Transverse colon (tissue), 4 donors: ENCODE data around the gene SPDYE2. TPM values are rescaled to one million over a fixed set of nuclear protein-coding genes. Genes with fewer than 3 reads are reported as not detected.
"Not testable (repeated sequence)": the region's sequence is repeated elsewhere in the genome, so short reads cannot be mapped to it uniquely, and the experiment has no call there.

Experiments used
- DNase-seq: peaks from one replicate; pipeline ENCODE4 v3.0.0-alpha.2; 2019
- H3K27ac ChIP-seq, 4 donors: fragments of 200-600 bp; sonication (generic); 2 replicates each; pipeline ENCODE4 v1.5.1; 2016 to 2018; ENCODE audit warnings: inconsistent platforms in 4 of 4
- H3K27me3 ChIP-seq: fragments of 200-600 bp; sonication (generic); 2 replicates; pipeline ENCODE4 v1.5.1; 2017; ENCODE audit warnings: inconsistent platforms
- H3K36me3 ChIP-seq, 4 donors: fragments of 200-600 bp; sonication (generic); 2 replicates each; pipeline ENCODE4 v1.5.1; 2017 to 2019; ENCODE audit warnings: inconsistent platforms in 4 of 4
- H3K4me1 ChIP-seq, 4 donors: fragments of 200-600 bp; sonication (generic); 2 replicates each; pipeline ENCODE4 v1.5.1; 2017 to 2020; ENCODE audit warnings: inconsistent platforms in 4 of 4
- H3K4me3 ChIP-seq, 4 donors: fragments of 200-600 bp; sonication (generic); 1 replicate in 1 of 4; 2 replicates in 3 of 4; pipeline versions ENCODE4 v1.5.1 to v1.6.1; 2017 to 2019; ENCODE audit warnings: inconsistent platforms in 4 of 4
- H3K9me3 ChIP-seq, 2 donors: fragments of 200-600 bp; sonication (generic); 2 replicates each; pipeline ENCODE4 v1.5.1; 2017 to 2019; ENCODE audit warnings: inconsistent platforms in 2 of 2
- WGBS, 2 donors: methylation state at CpG; one replicate each; pipeline ENCODE4 v1.1.5; 2018; ENCODE audit warnings: low coverage in 1 of 2; 5-methylcytosine and 5-hydroxymethylcytosine counted together
- in situ Hi-C, 4 donors: fragments of 200-750 bp; cut with MboI; loops; one replicate each; pipeline versions ENCODE4 v1.15.0 to v1.15.1; 2017; ENCODE audit warnings: low sequenced_read_pairs in 3 of 4, low pct_ligation_motif_present in 1 of 4, low pct_unique_long_range_greater_than_20kb in 1 of 4
- intact Hi-C: fragments of 100-400 bp; cut with DNase I; formaldehyde crosslinking; loops from one replicate; pipeline ENCODE4 v1.15.1; 2023; ENCODE audit warnings: low total_unique reads
- total RNA-seq, 4 donors: library from RNA; depleted of rRNA; stranded (reverse); fragments of >200 nt; gene quantifications; one replicate each; pipeline ENCODE4 v1.1.0, GENCODE V29; 2016

The SPDYE2 gene
- total RNA-seq, 4 donors from 2014 or later, result not detected

GRCh38 chr7:102593637-102594334 lies 42.8 kb downstream of the SPDYE2 start:
- H3K9me3 ChIP-seq, H3K36me3 ChIP-seq, H3K27ac ChIP-seq, H3K27me3 ChIP-seq, DNase-seq, intact Hi-C loops, H3K4me1 ChIP-seq, H3K4me3 ChIP-seq, in situ Hi-C loops: not testable (repeated sequence)
- WGBS, 2 donors, result no CpG with 5 or more reads among the region's 68 CpGs

GRCh38 chr7:102596036-102596435 lies 45.0 kb downstream of the SPDYE2 start:
- H3K27me3 ChIP-seq, in situ Hi-C loops, DNase-seq, intact Hi-C loops, H3K9me3 ChIP-seq, H3K36me3 ChIP-seq, H3K4me1 ChIP-seq, H3K27ac ChIP-seq, H3K4me3 ChIP-seq: not testable (repeated sequence)
- no CpG with 5 or more reads among the region's 10 CpGs for WGBS, 2 donors

- in situ Hi-C loops, intact Hi-C loops: not testable (repeated sequence)
- WGBS, 2 donors, result no CpG with 5 or more reads among the region's 9 CpGs
Measured at GRCh38 chr7:102599699-102600098, 48.7 kb downstream of the SPDYE2 start.

DNA sequence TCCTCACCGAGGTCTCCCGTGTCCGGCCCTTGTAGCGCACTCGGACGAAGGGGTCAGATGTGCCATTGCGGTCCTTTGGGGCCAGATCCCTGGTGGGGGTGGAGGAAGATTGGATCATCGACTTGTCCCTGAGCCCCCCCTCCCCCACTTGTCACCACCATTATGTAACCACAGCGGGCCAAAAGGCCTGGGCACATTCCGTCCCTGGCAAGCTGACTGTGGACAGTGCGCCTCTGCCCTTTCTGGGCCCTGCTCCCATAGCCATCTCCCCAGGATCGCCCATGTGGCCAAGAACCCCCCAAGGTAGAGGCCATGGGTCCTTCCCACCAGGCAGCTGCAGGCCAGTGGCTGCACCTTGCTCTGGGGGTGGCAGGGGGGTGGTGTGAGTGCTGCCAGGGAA lies 51.3 kb downstream of the SPDYE2 start:
- in situ Hi-C loops, H3K36me3 ChIP-seq, H3K4me1 ChIP-seq, DNase-seq, H3K4me3 ChIP-seq, H3K27me3 ChIP-seq, H3K27ac ChIP-seq, intact Hi-C loops, H3K9me3 ChIP-seq: not testable (repeated sequence)
- no CpG with 5 or more reads among the region's 12 CpGs for WGBS, 2 donors

More at GRCh38 chr7:102599699-102600098, 48.7 kb downstream of the SPDYE2 start:
- not testable (repeated sequence) for H3K9me3 ChIP-seq, DNase-seq, H3K27me3 ChIP-seq, H3K4me1 ChIP-seq, H3K4me3 ChIP-seq, H3K27ac ChIP-seq, H3K36me3 ChIP-seq

DNA sequence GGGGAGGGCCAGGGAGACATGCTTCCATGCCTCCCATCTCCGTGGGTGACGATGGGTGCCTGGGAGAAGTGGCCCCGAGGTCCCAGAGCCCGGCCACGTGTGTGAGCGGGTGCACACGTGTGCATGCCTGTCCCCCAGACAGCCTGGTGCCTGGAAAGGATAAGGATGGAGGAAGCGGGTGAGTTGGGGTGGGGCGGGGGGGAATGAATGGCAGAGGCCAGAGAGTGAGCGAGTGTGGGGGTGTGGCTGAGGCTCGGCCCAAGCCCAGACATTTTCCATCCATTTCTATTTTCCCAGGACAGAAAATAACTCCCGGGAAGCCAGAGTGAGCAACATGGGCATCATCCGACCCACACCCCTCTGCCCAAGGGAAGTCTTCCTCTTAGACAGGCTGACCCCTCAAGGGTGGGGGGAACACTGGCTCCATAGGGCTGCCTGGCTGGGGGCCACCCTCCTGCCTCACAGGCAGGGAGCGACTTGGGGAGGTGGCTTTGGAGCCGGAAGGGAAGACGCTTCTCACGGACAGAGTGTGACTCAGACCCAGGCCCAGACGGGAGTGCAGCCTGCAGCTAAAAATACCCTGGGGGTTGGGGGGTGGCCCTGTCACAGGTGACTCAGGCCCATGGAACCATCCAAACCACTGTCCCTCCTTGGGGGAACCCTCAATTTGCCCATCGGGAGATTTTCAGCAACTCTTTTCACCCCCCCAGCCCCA lies 53.6 kb downstream of the SPDYE2 start:
- in situ Hi-C loops, H3K4me3 ChIP-seq, H3K27me3 ChIP-seq, H3K9me3 ChIP-seq, H3K27ac ChIP-seq, H3K4me1 ChIP-seq, H3K36me3 ChIP-seq, DNase-seq, intact Hi-C loops: not testable (repeated sequence)
- no CpG with 5 or more reads among the region's 19 CpGs for WGBS, 2 donors

GRCh38 chr7:102606848-102607247 lies 55.8 kb downstream of the SPDYE2 start:
- no CpG with 5 or more reads among the region's 5 CpGs for WGBS, 2 donors

DNA sequence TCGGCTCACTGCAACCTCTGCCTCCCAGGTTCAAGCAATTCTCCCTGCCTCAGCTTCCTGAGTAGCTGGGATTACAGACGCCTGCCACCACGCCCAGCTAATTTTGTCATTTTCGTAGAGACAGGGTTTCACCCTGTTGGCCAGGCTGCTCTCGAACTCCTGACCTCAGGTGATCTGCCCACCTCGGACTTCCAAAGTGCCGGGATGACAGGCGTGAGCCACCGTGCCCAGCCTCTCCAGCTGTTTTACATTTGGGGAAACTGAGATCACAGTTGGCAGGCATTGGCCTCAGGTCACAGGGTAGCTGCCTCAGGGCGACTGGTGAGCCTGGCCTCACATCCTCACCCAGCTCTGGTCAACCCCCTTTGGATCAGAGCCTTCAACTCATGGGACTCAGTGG lies 58.7 kb downstream of the SPDYE2 start:
- in situ Hi-C loops, H3K36me3 ChIP-seq, DNase-seq: not testable (repeated sequence)

More at GRCh38 chr7:102606848-102607247, 55.8 kb downstream of the SPDYE2 start:
- H3K36me3 ChIP-seq, H3K27ac ChIP-seq, H3K4me1 ChIP-seq, in situ Hi-C loops, DNase-seq, intact Hi-C loops, H3K27me3 ChIP-seq, H3K4me3 ChIP-seq, H3K9me3 ChIP-seq: not testable (repeated sequence)

GRCh38 chr7:102610441-102610840 lies 59.4 kb downstream of the SPDYE2 start:
- DNase-seq, H3K4me1 ChIP-seq, H3K9me3 ChIP-seq, in situ Hi-C loops, H3K4me3 ChIP-seq, H3K36me3 ChIP-seq, H3K27ac ChIP-seq, H3K27me3 ChIP-seq, intact Hi-C loops: not testable (repeated sequence)
- 49% methylated on average over 3 of the region's 7 CpGs; no CpG with 5 or more reads in 1 of the 2 donors for WGBS, 2 donors

More for the DNA sequence above, 58.7 kb downstream of the SPDYE2 start:
- H3K4me3 ChIP-seq, H3K4me1 ChIP-seq, intact Hi-C loops, H3K27ac ChIP-seq, H3K27me3 ChIP-seq, H3K9me3 ChIP-seq: not testable (repeated sequence)
- no CpG with 5 or more reads among the region's 10 CpGs for WGBS, 2 donors

- H3K4me1 ChIP-seq, H3K27ac ChIP-seq, H3K4me3 ChIP-seq, in situ Hi-C loops, DNase-seq, H3K9me3 ChIP-seq, H3K27me3 ChIP-seq, H3K36me3 ChIP-seq, intact Hi-C loops: not testable (repeated sequence)
- no CpG with 5 or more reads among the region's 30 CpGs for WGBS, 2 donors
Measured at GRCh38 chr7:102611013-102611674, 60.1 kb downstream of the SPDYE2 start.

- H3K27me3 ChIP-seq, H3K4me3 ChIP-seq, H3K4me1 ChIP-seq, in situ Hi-C loops, intact Hi-C loops, DNase-seq, H3K9me3 ChIP-seq, H3K36me3 ChIP-seq: not testable (repeated sequence)
- WGBS, 2 donors, result 53% methylated on average over 5 of the region's 10 CpGs; no CpG with 5 or more reads in 1 of the 2 donors
- peak overlapping the region in 3 of 4 donors; percentile 21 to 40 (median 25) for H3K27ac ChIP-seq
Measured at GRCh38 chr7:102611675-102612325, 60.8 kb downstream of the SPDYE2 start.
